GM23338 (cell line): ENCODE measurements around the gene RPS25. TPM values are rescaled to one million over a fixed set of nuclear protein-coding genes. Genes with fewer than 3 reads are reported as not detected.

Experiments used
- ATAC-seq: fragments of 200-7000 bp; cut with Tn5 transposase; 3 replicates; pipeline ENCODE4 v1.9.1; 2020
- DNase-seq: peaks from one replicate; pipeline ENCODE4 v3.0.0-alpha.2; 2015; ENCODE audit warnings: low spot score
- H2AFZ ChIP-seq: fragments of 200-600 bp; sonication (generic); 2 replicates; pipeline ENCODE4 v1.8.0; 2016; ENCODE audit warnings: antibody characterized with exemption, mild to moderate bottlenecking, moderate library complexity
- H3F3A ChIP-seq: fragments of 200-600 bp; sonication (generic); replicated peaks from 2 replicates; pipeline ENCODE4 v1.8.0; 2017; ENCODE audit warnings: antibody characterized with exemption, mixed run types, low read depth
- H3K27ac ChIP-seq: fragments of 200-600 bp; sonication (generic); 2 replicates; pipeline ENCODE4 v1.6.1; 2016; ENCODE audit warnings: low read depth
- H3K27me3 ChIP-seq: fragments of 200-600 bp; sonication (generic); 2 replicates; pipeline ENCODE4 v1.8.0; 2016; ENCODE audit warnings: mild to moderate bottlenecking, mixed run types, moderate library complexity; ENCODE audit not compliant: insufficient read depth
- H3K36me3 ChIP-seq: fragments of 200-600 bp; sonication (generic); 2 replicates; pipeline ENCODE4 v1.8.0; 2016; ENCODE audit warnings: mild to moderate bottlenecking; ENCODE audit not compliant: insufficient read depth
- H3K4me1 ChIP-seq: fragments of 200-600 bp; sonication (generic); 2 replicates; pipeline ENCODE4 v1.8.0; 2016; ENCODE audit warnings: mild to moderate bottlenecking, moderate library complexity; ENCODE audit not compliant: insufficient read depth
- H3K4me2 ChIP-seq: fragments of 200-600 bp; sonication (generic); 2 replicates; pipeline ENCODE4 v1.7.1; 2017; ENCODE audit warnings: mixed run types
- H3K4me3 ChIP-seq: fragments of 200-600 bp; sonication (generic); 2 replicates; pipeline ENCODE4 v1.6.1; 2016; ENCODE audit warnings: mixed run types
- H3K79me2 ChIP-seq: fragments of 200-600 bp; sonication (generic); replicated peaks from 2 replicates; pipeline ENCODE4 v1.8.0; 2017; ENCODE audit warnings: mild to moderate bottlenecking; ENCODE audit not compliant: insufficient read depth
- H3K9me2 ChIP-seq: fragments of 200-600 bp; sonication (generic); 2 replicates; pipeline ENCODE4 v1.8.0; 2017; ENCODE audit not compliant: insufficient read depth
- H4K20me1 ChIP-seq: fragments of 200-600 bp; sonication (generic); replicated peaks from 2 replicates; pipeline ENCODE4 v1.8.0; 2017; ENCODE audit warnings: mild to moderate bottlenecking; ENCODE audit not compliant: insufficient read depth
- H3K27ac Mint-ChIP-seq: 2 replicates; pipeline ENCODE4 v1.8.0; 2020; ENCODE audit warnings: inconsistent platforms, mild to moderate bottlenecking, moderate library complexity, mixed read lengths
- H3K27me3 Mint-ChIP-seq: 3 replicates; pipeline ENCODE4 v1.8.0; 2022; ENCODE audit warnings: low read depth, mild to moderate bottlenecking, moderate library complexity, mixed read lengths, inconsistent platforms; ENCODE audit not compliant: insufficient read depth, poor library complexity
- H3K36me3 Mint-ChIP-seq: 3 replicates; pipeline ENCODE4 v1.8.0; 2021; ENCODE audit warnings: low read depth, mild to moderate bottlenecking, inconsistent platforms, moderate library complexity, mixed read lengths
- H3K4me1 Mint-ChIP-seq: 3 replicates; pipeline ENCODE4 v1.8.0; 2020; ENCODE audit warnings: mild to moderate bottlenecking, inconsistent platforms, mixed read lengths
- H3K4me3 Mint-ChIP-seq: 3 replicates; pipeline ENCODE4 v1.8.0; 2021; ENCODE audit warnings: moderate library complexity, mild to moderate bottlenecking, inconsistent platforms, mixed read lengths
- H3K9me3 Mint-ChIP-seq: 3 replicates; pipeline ENCODE4 v1.8.0; 2020; ENCODE audit warnings: moderate library complexity, mild to moderate bottlenecking, inconsistent platforms, mixed read lengths
- CREB1 ChIP-seq: fragments of 250-450 bp; sonication (Bioruptor Pico); IDR thresholded peaks from 2 replicates; pipeline ENCODE4 v1.5.0; 2020; ENCODE audit warnings: low read depth, mild to moderate bottlenecking, moderate library complexity
- EZH2 ChIP-seq: fragments of 200-600 bp; sonication (generic); IDR thresholded peaks from one replicate; pipeline ENCODE4 v1.8.0; 2017; ENCODE audit warnings: antibody characterized with exemption, mild to moderate bottlenecking, low read depth; ENCODE audit not compliant: unreplicated experiment
- EZH2phosphoT487 ChIP-seq: fragments of 200-600 bp; sonication (generic); IDR thresholded peaks from one replicate; pipeline ENCODE4 v1.8.1; 2018; ENCODE audit warnings: antibody characterized with exemption; ENCODE audit not compliant: unreplicated experiment
- JUNB ChIP-seq: IDR thresholded peaks from one replicate; pipeline ENCODE4 v1.6.1; 2016; ENCODE audit warnings: antibody characterized with exemption; ENCODE audit not compliant: unreplicated experiment
- NANOG ChIP-seq: IDR thresholded peaks from 2 replicates; pipeline ENCODE4 v1.6.1; 2016; ENCODE audit warnings: antibody characterized with exemption, borderline replicate concordance
- POLR2AphosphoS5 ChIP-seq: IDR thresholded peaks from 2 replicates; pipeline ENCODE4 v1.6.1; 2016; ENCODE audit warnings: antibody characterized with exemption, low read depth
- STAT1 ChIP-seq: IDR thresholded peaks from one replicate; pipeline ENCODE4 v1.6.1; 2016; ENCODE audit warnings: antibody characterized with exemption; ENCODE audit not compliant: unreplicated experiment
- ZNF114 ChIP-seq: fragments of 250-450 bp; sonication (Bioruptor Pico); IDR thresholded peaks from 2 replicates; pipeline ENCODE4 v1.5.0; 2020; ENCODE audit warnings: mild to moderate bottlenecking, moderate library complexity
- ZNF331 ChIP-seq: fragments of 250-450 bp; sonication (Bioruptor Pico); IDR thresholded peaks from 2 replicates; pipeline ENCODE4 v1.5.0; 2020; ENCODE audit warnings: low read depth, mild to moderate bottlenecking, moderate library complexity
- polyA plus RNA-seq: library from polyadenylated mRNA; unstranded; fragments of >200 nt; fragmentation: Nextera tagmentation; extraction: Ambion mirVana; gene quantifications from 2 replicates; pipeline ENCODE4 v1.2.1, GENCODE V29; 2016
- total RNA-seq: library from RNA; depleted of rRNA; stranded (reverse); fragments of >200 nt; shearing (Covaris generic); gene quantifications from 2 replicates; pipeline ENCODE4 v1.2.3, GENCODE V29; 2014
- TF ChIP-seq, protein P1 (sequence below): IDR thresholded peaks from 2 replicates; pipeline ENCODE4 v1.6.1; 2016; ENCODE audit warnings: antibody characterized with exemption
- TF ChIP-seq, protein P2 (sequence below): IDR thresholded peaks from one replicate; pipeline ENCODE4 v1.6.1; 2018; ENCODE audit warnings: antibody characterized with exemption; ENCODE audit not compliant: unreplicated experiment
- TF ChIP-seq, protein P3 (sequence below): fragments of 250-450 bp; sonication (Bioruptor Pico); IDR thresholded peaks from 2 replicates; pipeline ENCODE4 v1.5.0; 2020; ENCODE audit warnings: mild to moderate bottlenecking, moderate library complexity
- TF ChIP-seq, protein P4 (sequence below), 2 experiments: fragments of 200-600 bp in 1 of 2; sonication (generic) in 1 of 2; conservative IDR thresholded peaks; 2 replicates each; pipeline versions ENCODE4 v1.5.1 to v1.6.1; 2016 to 2017; ENCODE audit warnings: antibody characterized with exemption in 2 of 2, low read depth in 2 of 2, mild to moderate bottlenecking in 2 of 2, moderate library complexity in 1 of 2

Gene RPS25
- total and polyA plus RNA-seq, 2 experiments from 2014 or later = 1,965 to 3,622 TPM

DNA sequence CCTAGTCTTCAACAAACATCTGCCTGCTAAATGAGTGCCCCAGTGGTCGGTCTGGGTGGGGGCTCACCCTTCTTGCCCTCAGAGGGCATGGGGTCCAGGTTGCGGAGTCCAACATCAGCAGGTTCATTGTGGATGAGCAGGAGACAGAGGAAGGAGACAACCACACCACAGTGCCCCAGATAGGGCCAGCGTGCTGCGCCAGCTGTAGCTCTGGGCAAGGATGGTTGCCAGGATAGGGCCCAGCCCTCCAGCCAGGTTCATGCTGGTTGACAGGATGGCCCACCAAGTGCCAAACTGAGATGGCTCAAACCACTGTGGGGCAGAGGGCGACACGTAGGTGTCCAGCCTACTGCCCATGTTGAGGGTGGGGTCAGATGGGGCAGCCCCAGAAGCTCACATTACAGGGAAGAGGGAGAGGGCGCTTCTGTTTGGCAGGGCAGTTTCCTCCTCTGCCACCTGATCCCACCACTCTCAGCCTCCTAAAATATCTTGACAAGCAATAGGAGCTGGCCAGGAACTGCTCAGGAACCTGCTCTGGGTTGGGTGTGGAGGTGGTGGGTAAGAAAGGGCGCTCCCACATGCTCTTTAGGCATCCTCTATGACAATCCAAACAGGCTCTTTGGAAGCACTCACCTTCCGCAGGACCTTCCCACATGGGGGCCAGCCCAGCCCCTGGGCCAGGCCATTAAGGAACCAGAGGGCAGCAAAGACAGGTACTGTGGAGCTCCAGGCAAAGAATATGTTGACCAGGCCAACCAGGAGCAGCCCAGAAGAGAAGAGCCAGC is 9.6 kb upstream of the RPS25 start:
- H3K4me1 Mint-ChIP-seq = peaks cover 31% of the 10 kb centered on the region
- H3K36me3 Mint-ChIP-seq = peaks cover 54% of the 10 kb centered on the region

More for the DNA sequence above, 9.6 kb upstream of the RPS25 start:
- peaks cover 25% of the 10 kb centered on the region for H3K27me3 Mint-ChIP-seq
- H3K27ac Mint-ChIP-seq = peak overlapping the region; percentile 31; the same call in 1 of the 2 replicates
- H3F3A ChIP-seq = peaks cover 38% of the 10 kb centered on the region
- H3K79me2 ChIP-seq = peaks cover 8% of the 10 kb centered on the region
- H3K9me3 Mint-ChIP-seq = no peaks in the 10 kb centered on the region; the same call in 2 of the 3 replicates
- H3K4me3 Mint-ChIP-seq = peak overlapping the region; percentile 19; the same call in 1 of the 3 replicates
- no peaks in the 10 kb centered on the region for H3K27me3 ChIP-seq
- no peak for ATAC-seq
- peaks cover 15% of the 10 kb centered on the region for H4K20me1 ChIP-seq
- no peak for DNase-seq
- H2AFZ ChIP-seq = no peak overlapping the region
- no peak overlapping the region for H3K4me3 ChIP-seq
- no peaks in the 10 kb centered on the region for H3K9me2 ChIP-seq
- H3K27ac ChIP-seq = no peak overlapping the region
- H3K36me3 ChIP-seq = peaks cover 15% of the 10 kb centered on the region
- no peak overlapping the region for H3K4me2 ChIP-seq
- TF ChIP-seq CREB1 (no peak), ZNF331 (CRISPR knock-in tag) (no peak), NANOG (no peak), JUNB (no peak), POLR2AphosphoS5 (no peak), EZH2 (no peak), STAT1 (no peak), ZNF114 (CRISPR knock-in tag) (no peak), EZH2phosphoT487 (no peak)
- TF ChIP-seq, protein P1, sequence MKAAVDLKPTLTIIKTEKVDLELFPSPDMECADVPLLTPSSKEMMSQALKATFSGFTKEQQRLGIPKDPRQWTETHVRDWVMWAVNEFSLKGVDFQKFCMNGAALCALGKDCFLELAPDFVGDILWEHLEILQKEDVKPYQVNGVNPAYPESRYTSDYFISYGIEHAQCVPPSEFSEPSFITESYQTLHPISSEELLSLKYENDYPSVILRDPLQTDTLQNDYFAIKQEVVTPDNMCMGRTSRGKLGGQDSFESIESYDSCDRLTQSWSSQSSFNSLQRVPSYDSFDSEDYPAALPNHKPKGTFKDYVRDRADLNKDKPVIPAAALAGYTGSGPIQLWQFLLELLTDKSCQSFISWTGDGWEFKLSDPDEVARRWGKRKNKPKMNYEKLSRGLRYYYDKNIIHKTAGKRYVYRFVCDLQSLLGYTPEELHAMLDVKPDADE = no peak
- TF ChIP-seq, protein P2, sequence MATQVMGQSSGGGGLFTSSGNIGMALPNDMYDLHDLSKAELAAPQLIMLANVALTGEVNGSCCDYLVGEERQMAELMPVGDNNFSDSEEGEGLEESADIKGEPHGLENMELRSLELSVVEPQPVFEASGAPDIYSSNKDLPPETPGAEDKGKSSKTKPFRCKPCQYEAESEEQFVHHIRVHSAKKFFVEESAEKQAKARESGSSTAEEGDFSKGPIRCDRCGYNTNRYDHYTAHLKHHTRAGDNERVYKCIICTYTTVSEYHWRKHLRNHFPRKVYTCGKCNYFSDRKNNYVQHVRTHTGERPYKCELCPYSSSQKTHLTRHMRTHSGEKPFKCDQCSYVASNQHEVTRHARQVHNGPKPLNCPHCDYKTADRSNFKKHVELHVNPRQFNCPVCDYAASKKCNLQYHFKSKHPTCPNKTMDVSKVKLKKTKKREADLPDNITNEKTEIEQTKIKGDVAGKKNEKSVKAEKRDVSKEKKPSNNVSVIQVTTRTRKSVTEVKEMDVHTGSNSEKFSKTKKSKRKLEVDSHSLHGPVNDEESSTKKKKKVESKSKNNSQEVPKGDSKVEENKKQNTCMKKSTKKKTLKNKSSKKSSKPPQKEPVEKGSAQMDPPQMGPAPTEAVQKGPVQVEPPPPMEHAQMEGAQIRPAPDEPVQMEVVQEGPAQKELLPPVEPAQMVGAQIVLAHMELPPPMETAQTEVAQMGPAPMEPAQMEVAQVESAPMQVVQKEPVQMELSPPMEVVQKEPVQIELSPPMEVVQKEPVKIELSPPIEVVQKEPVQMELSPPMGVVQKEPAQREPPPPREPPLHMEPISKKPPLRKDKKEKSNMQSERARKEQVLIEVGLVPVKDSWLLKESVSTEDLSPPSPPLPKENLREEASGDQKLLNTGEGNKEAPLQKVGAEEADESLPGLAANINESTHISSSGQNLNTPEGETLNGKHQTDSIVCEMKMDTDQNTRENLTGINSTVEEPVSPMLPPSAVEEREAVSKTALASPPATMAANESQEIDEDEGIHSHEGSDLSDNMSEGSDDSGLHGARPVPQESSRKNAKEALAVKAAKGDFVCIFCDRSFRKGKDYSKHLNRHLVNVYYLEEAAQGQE = no peak
- TF ChIP-seq, protein P3, sequence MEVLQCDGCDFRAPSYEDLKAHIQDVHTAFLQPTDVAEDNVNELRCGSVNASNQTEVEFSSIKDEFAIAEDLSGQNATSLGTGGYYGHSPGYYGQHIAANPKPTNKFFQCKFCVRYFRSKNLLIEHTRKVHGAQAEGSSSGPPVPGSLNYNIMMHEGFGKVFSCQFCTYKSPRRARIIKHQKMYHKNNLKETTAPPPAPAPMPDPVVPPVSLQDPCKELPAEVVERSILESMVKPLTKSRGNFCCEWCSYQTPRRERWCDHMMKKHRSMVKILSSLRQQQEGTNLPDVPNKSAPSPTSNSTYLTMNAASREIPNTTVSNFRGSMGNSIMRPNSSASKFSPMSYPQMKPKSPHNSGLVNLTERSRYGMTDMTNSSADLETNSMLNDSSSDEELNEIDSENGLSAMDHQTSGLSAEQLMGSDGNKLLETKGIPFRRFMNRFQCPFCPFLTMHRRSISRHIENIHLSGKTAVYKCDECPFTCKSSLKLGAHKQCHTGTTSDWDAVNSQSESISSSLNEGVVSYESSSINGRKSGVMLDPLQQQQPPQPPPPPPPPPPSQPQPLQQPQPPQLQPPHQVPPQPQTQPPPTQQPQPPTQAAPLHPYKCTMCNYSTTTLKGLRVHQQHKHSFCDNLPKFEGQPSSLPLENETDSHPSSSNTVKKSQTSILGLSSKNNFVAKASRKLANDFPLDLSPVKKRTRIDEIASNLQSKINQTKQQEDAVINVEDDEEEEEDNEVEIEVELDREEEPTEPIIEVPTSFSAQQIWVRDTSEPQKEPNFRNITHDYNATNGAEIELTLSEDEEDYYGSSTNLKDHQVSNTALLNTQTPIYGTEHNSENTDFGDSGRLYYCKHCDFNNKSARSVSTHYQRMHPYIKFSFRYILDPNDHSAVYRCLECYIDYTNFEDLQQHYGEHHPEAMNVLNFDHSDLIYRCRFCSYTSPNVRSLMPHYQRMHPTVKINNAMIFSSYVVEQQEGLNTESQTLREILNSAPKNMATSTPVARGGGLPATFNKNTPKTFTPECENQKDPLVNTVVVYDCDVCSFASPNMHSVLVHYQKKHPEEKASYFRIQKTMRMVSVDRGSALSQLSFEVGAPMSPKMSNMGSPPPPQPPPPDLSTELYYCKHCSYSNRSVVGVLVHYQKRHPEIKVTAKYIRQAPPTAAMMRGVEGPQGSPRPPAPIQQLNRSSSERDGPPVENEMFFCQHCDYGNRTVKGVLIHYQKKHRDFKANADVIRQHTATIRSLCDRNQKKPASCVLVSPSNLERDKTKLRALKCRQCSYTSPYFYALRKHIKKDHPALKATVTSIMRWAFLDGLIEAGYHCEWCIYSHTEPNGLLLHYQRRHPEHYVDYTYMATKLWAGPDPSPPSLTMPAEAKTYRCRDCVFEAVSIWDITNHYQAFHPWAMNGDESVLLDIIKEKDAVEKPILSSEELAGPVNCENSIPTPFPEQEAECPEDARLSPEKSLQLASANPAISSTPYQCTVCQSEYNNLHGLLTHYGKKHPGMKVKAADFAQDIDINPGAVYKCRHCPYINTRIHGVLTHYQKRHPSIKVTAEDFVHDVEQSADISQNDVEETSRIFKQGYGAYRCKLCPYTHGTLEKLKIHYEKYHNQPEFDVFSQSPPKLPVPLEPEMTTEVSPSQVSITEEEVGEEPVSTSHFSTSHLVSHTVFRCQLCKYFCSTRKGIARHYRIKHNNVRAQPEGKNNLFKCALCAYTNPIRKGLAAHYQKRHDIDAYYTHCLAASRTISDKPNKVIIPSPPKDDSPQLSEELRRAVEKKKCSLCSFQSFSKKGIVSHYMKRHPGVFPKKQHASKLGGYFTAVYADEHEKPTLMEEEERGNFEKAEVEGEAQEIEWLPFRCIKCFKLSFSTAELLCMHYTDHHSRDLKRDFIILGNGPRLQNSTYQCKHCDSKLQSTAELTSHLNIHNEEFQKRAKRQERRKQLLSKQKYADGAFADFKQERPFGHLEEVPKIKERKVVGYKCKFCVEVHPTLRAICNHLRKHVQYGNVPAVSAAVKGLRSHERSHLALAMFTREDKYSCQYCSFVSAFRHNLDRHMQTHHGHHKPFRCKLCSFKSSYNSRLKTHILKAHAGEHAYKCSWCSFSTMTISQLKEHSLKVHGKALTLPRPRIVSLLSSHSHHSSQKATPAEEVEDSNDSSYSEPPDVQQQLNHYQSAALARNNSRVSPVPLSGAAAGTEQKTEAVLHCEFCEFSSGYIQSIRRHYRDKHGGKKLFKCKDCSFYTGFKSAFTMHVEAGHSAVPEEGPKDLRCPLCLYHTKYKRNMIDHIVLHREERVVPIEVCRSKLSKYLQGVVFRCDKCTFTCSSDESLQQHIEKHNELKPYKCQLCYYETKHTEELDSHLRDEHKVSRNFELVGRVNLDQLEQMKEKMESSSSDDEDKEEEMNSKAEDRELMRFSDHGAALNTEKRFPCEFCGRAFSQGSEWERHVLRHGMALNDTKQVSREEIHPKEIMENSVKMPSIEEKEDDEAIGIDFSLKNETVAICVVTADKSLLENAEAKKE (CRISPR knock-in tag) = no peak
- TF ChIP-seq, protein P4, sequence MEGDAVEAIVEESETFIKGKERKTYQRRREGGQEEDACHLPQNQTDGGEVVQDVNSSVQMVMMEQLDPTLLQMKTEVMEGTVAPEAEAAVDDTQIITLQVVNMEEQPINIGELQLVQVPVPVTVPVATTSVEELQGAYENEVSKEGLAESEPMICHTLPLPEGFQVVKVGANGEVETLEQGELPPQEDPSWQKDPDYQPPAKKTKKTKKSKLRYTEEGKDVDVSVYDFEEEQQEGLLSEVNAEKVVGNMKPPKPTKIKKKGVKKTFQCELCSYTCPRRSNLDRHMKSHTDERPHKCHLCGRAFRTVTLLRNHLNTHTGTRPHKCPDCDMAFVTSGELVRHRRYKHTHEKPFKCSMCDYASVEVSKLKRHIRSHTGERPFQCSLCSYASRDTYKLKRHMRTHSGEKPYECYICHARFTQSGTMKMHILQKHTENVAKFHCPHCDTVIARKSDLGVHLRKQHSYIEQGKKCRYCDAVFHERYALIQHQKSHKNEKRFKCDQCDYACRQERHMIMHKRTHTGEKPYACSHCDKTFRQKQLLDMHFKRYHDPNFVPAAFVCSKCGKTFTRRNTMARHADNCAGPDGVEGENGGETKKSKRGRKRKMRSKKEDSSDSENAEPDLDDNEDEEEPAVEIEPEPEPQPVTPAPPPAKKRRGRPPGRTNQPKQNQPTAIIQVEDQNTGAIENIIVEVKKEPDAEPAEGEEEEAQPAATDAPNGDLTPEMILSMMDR (conservative IDR thresholded peaks at IDR 0.05; ENCODE audit: low read depth in 2 of 2) = no peak
- peaks cover 14% of the 10 kb centered on the region for H3K4me1 ChIP-seq
